Umbilical cord (tissue), 2 donors: Measurements from ENCODE around the gene ZFPM1. TPM values are rescaled to one million over a fixed set of nuclear protein-coding genes. Genes with fewer than 3 reads are reported as not detected.

Experiments
- DNase-seq: peaks from one replicate; pipeline ENCODE4 v3.0.0-alpha.2; 2015; ENCODE audit warnings: low spot score
- total RNA-seq: library from RNA; depleted of rRNA; stranded (reverse); fragments of >200 nt; gene quantifications from one replicate; pipeline ENCODE4 v1.2.3, GENCODE V29; 2014; ENCODE audit warnings: low replicate concordance; ENCODE audit not compliant: insufficient read depth

ZFPM1 gene
- total RNA-seq, 1 donor from 2014 or later = 1.7 TPM

DNA sequence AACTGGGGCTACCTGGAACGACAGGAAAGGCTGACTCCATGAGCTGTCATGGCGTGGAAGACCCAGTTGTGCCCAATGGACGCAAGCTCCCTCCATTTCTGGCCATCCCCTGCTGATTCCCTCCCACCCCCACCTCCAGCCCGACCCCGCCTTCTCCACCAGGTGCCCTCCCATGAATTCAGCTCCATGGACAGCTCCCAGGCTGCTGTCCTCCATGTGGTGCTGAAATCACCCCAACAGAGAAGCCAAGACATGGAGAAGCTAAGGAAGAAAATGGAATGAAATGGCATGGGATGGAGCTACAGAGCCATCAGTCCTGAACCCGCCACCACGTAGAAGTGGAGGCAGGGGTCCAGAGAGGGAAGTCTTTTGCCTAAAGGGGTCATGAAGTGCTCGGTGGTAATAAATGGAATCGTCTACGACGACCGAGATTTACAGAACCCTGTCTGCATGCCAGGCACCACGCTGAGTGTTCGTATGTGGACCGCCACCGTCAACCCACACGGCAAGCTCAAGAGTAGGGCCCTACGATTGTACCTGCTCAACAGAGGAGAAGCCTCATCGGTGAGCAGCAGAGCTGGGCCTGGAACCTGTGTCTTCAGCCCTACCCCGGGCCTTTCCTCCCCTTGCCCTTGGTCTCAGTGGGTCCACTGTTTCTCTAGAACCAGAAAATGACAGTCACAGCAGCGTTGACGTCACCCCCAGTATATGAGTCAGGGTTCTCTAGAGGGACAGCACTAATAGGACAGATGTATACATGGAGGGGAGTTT, 107.8 kb downstream of the ZFPM1 start:
- peak; percentile 35 for DNase-seq

DNA sequence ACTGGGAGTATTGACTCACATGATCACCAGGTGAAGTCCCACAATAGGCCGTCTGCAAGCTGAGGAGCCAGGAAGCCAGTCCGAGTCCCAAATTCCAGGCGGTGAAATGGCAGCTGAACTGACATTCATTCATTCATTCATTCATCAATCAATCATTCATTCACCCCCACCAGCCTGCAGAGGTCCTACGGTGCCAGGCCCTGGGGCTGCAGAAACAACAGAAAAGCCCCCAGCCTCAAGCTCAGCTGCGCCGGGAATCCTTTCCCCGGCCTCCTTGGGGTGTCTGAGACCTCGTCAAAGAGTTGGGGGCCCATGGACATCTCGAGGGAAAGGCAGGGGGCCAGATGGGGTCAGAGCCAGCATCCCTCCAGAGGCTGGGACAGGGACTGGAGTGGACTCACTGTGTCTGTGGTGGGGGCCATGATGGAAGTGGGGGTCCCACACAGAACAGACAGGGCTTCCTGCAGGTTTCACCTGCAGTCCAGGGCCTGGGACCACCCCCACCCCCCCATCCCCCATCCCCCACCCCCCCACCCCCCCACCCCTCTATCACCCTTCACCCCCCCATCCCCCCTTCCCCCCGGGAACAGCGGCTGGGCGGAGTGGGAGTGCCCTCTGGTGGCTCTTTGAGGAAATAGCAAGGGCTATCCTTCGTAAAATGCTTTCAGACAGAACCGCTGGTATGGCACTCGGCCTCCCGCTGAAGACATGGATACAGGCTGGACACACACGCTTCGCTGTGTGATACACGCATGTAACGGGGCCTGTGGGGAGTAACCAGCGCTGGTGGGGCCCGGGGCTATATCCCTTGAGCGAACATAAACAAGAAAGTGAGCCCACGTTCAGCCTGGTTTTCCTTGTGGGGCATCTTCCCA, 108.6 kb downstream of the ZFPM1 start:
- peak; percentile 47 for DNase-seq

DNA sequence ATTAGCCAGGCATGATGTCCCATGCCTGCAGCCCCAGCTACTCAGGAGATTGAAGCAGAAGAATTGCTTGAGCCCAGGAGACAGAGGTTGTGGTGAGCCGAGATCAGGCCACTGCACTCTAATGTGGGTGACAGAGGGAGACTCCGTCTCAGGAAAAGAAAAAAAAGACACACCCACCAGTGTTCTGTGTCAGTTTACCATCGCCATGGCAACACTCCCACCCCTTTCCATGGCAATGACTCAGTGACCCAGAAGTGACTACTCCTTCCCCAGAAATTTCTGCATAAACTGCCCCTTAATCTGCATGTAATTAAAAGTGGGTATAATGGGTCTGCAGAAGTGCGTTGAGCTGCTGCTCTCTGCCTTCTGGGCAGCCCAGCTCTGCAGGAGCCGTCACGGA, 113.1 kb downstream of the ZFPM1 start:
- DNase-seq = no peak

DNA sequence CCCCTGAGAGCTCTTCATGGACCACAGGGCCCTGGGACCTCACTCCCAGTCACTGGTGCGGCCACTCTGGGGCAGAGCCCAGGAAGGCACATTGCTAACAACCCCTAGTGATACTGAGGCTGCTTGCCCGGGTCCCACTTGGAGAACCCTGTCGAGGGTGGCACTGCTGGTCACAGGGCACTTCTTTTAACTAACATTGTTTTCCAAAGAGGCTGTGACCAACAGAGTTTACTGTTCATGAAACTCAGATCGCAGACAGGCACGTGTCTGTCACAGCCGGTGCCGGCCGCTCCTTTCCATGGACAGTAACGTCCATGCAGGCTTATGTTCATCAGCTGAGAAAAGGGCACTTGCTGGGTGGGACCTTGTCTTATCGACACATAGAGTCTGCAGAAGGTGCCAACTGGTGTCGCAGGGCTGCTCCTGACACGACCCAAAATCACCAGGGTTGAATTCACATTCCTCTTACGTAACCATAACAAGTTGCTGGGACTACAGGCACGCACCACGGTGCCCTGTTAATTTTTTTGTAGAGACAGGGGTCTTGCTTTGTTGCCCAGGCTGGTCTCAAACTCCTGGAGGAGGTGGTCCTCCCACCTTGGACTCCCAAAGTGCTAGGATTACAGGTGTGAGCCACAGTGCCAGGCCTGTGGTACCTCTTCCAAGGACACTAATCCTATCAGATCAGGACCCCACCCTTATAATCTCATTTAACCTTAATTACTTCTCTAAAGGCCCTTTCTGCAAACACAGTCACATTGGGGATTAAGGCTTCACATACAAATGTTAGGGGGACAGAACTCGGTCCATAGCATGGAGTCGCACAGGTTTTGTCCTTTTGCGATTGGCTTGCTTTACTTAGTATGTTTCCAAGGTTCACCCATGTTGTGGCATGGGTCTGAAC, 115.9 kb downstream of the ZFPM1 start:
- no peak for DNase-seq

DNA sequence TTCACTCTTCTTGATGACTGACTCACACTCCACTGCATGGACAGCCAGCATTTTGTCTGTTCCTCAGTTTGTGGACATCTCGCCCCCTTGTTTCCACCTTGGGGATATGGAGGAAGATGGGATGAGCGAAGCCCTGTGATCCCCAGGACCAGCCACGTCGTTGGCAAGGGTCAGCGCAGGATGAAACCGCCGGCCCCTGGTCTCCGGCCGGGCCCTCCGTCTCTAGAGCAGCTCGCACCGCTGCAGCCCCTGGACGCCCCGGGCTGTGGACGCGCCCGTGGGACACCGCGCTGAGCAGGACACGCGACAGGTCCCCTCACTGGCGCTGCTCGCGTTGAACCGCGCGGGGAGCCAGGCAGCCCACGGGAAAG, 116.5 kb downstream of the ZFPM1 start:
- no peak for DNase-seq

DNA sequence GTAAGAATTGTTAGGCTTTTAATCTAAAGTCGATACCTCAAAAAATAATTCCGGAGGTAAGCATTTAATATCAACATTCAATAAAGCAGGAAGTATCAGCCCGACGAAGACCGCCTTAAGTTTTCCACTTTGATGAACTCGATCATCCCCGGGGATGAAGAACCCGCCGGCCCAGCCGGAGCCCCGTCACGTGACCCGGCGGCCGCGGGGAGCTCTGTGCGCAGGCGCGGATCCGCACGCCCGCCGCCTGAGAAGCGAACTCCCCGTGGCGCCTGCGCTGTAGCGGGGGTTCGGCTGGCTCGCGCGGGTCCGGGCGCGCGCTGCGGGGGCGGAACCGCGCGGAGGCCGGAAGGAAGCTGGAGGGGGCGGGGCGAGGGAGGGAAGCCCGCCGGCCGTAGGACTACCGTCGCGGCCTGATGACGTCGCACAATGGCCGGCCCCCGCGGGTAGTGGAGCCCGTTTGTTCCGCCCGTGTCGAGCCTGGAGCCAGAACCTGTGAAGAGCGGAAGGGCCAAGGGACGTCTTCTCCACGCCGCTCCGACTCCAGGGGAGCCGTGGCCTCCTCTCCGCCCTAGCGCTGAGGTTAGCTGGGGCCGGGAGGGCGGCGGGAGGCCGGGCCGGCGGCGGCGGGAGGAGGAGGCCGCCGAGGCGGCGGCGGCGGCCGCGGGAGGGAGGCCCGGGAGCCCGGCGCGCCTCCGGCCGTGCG, 117.1 kb downstream of the ZFPM1 start, which contains the start of gene ZC3H18:
TSS of gene ZC3H18 (plus strand) at position 419 of the 706 bp plus-strand sequence. CDS start 6,721 bp downstream, outside the sequence.
- DNase-seq = peak; percentile 98

DNA sequence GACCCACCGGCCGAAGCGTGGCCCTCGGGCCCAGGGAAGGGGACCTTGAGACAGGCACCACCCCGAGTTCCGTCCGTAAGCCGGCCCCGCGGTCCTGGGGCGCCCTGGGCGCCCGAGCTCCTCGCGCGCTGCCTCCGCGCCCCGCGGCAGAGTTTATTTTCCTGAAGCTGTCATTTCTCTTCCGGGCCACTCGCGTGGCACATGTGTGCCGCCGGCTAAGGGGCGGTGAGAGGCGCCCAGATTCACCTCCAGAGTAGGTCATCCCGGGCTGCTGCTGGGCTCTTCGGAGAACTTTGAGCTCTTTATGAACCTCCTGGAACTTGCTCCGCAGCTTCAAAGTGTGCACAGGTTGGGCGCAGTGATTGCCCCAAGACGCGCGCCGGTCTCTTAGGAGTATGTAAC, 117.6 kb downstream of the ZFPM1 start:
- DNase-seq = peak; percentile 6

DNA sequence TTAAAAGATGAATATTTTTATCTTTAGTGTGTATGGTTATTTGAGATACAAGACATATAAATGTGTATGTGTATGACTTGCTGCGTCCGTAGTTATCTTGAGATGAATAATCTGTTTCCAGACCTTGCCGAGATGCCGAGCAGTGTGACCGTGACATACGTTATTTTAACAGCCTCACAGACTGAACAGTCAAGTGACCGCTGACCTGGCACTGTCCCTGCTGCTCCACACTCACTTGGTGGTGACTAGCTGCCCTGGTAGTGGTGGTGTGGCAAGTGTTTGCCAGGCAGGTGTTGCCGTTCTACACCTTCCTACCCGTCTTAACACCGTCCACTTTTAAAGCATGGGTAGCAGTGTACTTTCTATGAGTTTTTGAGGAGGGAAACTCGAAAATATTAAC, 122.2 kb downstream of the ZFPM1 start:
- no peak for DNase-seq

DNA sequence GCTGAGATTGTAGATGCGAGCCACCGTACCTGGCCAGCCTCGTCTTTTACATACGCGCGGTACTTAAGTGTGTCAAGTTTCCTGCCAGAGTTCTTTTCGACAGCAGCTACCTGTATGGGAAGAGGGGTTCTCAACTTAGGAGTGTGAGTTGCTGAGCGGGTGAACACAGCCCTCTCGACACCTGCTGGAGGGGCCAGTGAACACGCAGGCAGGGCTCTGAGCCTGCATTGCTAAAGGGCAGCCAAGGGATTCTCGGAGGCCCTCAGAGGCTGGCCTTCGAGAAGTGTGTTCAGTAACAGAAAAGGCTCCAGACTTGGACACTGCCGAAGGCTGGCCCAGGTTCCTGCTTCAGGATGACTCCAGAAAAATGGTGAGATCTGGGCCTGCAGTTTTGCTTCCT, 123.2 kb downstream of the ZFPM1 start:
- no peak for DNase-seq

DNA sequence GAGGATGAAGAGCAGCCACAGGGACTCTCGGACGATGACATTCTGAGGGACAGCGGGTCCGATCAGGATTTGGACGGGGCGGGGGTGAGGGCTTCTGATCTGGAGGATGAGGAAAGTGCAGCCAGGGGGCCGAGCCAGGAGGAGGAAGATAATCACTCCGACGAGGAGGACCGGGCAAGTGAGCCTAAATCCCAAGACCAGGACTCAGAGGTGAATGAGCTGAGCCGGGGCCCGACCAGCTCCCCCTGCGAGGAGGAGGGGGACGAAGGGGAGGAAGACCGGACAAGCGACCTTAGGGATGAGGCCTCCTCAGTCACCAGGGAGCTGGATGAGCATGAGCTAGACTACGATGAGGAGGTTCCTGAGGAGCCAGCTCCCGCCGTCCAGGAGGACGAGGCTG, 124.1 kb downstream of the ZFPM1 start:
- DNase-seq = no peak

DNA sequence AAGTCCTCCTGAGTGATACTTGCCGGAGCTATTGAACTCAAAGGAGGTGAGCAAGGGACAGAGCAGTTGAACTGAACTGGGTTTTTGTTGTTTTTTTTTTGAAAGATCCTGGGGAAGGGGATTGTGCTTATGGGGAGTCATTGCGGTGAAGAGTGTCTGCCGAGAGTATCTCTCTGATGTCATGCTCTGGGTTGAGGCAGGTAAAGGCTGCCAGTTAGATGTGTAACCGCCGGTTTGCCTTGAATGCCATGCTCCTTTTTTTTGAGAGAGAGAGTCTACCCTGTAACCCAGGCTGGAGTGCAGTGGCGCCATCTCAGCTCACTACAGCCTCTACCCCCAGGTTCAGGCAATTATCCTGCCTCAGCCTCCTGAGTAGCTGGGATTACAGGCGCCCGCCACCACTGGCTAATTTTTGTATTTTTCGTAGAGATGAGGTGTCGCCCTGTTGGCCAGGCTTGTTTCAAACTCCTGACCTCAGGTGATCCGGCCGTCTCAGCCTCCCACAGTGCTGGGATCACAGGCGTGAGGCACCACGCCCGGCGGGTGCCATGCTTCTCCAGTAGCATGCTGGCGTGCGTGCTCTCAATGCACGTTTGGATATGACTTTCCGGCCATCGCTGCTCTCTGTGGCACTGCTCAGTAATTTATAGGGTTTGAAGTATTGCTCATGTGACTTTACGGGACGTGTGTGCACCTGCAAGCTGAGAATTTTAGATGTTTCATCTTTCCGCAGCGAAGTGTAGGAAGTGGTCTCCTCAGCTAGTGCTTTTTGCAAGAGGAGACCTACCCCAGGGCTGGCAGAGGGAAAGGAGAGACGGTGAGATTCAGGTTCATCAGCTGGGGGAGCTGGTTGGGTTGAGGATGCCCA, 125.6 kb downstream of the ZFPM1 start:
- no peak for DNase-seq

DNA sequence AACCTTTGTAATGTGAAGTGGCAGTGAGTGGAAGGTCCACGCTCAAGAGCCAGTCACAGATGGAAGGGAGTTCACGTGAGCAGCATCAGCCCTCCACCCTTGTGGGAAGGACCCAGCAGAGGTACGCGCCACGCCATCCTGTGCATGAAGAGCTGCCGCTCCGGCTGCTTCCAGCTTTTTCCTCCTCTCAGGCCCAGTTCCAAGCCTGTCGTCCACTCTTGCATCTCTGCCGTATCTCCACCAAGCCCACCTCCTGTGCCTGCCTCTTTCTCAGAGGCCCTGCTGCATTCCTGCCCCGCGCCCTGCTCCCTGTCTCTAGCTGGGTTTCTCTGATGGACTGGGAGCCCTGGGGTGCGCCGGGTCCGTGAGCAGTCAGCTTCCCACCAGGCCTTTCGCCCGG, 127.3 kb downstream of the ZFPM1 start:
- DNase-seq = no peak

DNA sequence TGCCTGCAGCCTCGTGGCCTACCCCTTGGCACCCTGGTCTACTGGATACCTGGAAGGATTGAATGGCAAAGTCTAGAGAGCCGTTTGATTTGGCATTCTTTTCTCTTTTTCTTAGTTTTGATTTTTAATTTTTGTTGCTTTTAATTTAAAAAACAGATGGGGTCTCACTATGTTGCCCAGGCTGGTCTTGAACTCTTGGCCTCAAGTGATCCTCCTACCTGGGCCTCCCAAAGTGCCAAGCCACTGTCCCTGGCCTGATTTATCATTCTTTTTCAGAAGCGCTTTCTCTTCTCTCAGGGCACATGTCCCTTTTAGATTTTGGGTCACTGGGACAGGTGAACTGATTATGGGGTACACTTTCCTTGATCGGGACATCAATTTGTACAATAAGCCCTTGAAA, 128.0 kb downstream of the ZFPM1 start:
- no peak for DNase-seq

DNA sequence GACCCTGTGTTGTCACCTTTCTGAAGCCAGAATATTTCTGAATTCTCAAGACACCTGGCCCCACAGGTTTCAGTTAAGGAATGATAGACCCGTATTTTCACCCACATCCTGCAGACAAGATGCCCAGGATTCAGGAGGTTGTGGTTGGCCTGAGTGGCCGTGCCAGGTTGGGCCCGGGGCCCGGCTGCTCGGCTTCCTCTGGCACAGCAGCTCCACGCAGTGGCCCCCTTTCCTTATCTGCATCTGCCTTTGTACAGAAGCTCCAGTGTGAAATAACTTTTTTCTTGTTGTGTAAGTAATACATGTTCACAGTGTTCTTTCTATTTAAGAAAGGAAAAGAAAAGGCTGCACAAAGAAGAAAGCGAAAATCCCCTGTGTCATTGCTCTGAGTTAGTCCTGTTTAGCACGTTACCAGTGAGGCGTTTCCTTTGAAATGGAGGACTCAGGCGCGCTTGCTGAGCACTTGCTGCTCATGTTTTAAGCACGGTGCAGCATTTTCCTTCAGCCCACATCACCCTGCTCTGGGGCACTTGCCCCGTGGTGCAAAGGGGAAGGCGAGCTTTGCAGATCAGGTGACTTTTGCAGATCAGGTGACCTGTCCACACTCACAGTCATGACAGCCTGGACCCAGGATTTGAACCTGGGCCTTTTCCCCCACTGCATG, 130.0 kb downstream of the ZFPM1 start:
- DNase-seq = no peak

DNA sequence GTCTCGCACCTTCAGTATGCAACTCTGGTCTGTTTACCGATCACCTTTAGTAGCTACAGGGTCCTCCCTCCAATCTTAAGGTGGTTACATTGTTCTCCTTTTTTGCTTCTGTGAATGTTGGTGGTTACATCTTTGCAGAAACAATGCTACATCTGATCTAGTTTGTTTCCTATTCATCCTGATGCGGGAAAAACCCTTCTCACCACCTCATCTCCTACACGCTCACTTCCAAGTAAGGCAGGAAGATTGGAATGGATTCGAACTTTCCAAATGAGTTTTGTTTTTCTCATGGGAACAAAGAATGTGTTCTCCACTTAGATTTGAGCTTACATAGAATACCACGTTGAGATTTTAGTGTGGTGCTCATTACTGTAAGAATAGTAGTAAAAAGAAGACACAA, 131.6 kb downstream of the ZFPM1 start:
- DNase-seq = no peak

DNA sequence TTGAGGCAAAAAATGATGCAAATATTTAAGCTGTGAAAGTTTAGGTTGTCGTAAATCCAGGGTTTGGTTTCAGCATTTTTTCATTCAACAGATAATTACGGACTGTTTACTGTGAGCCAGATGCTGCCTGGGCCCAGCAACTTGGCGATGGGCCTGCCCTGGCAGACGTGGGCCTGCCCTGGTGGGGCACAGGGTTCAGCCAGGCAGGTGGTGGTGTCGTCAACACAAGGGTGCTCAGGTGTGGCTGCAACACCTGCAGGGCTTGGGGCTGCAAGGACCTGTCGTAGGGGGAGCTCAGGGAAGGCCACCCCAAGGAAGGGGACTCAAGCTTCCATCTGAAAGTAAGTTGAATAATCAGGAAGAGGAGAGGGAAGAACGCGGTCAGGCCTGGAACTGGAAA, 132.2 kb downstream of the ZFPM1 start:
- no peak for DNase-seq

DNA sequence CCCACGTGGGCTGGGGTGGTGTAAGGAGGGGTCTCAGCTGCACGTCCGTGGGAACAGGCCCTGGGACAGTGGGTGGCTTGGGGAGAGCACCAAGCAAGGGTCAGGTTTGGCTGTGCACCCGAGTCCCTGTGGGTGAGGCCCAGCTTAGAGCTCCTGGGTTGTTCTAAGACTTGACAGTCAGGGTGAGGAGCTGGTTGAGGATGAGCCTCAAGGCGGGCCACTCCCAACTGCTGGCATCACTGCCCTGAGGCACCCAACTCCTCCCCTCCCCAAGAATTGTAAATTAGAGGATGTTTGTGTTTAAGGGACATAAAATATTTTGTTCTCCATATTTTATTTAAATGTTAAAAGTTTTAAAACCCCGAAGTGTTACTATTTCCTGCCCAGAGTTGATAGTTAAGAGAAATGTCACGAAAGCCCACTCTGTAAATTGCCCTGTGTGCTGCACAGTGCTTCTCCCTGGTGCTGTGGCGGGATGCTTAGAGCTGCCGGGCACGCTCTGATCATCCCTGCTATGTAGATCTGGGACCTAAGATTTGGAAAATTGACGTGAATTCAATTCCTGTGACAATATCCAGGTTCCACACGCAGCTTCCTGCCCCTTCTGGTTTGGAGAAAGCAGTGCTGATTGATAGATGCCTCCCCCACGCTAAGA, 133.0 kb downstream of the ZFPM1 start:
- DNase-seq = no peak
